Skeletal muscle cell (primary cell): Measurements from ENCODE around the gene ACSM5.
"Not testable (repeated sequence)": the region's sequence is repeated elsewhere in the genome, so short reads cannot be mapped to it uniquely, and the experiment has no call there.

Experiments
- DNase-seq: peaks from one replicate; pipeline ENCODE4 v3.0.0-alpha.2; 2010; ENCODE audit warnings: low read depth
- H3K4me3 ChIP-seq: 2 replicates; pipeline ENCODE4 v1.5.1; 2011; ENCODE audit warnings: low read depth, mild to moderate bottlenecking, control low read depth, low read length, moderate library complexity

Gene ACSM5

DNA sequence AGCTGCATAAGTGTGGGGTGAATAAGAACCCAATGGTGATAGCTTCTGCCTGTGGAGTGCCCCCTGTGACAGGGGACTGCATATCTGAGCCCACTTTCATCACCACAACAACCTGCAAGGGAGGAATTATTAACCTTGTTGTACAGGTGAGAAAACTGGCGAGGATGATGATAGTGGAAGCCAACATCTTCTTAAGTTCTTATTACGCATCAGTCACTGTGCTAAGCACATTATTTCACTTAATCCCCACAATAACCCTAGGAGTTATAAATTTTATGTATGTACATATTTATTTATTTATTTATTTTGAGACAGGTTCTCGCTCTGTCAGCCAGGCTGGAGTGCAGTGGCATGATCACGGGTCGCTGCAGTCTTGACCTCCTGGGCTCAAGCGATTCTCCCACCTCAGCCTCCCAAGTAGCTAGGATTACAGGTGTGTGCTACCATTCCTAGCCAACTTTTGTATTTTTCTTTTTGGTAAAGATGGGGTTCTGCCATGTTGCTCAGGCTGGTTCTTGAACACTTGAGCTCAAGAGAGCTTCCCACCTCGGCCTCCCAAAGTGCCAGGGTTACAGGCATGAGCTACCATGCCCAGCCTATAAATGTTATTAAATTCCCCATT lies 12.4 kb upstream of the ACSM5 start:
- no peak overlapping the region for H3K4me3 ChIP-seq
- DNase-seq = no peak

DNA sequence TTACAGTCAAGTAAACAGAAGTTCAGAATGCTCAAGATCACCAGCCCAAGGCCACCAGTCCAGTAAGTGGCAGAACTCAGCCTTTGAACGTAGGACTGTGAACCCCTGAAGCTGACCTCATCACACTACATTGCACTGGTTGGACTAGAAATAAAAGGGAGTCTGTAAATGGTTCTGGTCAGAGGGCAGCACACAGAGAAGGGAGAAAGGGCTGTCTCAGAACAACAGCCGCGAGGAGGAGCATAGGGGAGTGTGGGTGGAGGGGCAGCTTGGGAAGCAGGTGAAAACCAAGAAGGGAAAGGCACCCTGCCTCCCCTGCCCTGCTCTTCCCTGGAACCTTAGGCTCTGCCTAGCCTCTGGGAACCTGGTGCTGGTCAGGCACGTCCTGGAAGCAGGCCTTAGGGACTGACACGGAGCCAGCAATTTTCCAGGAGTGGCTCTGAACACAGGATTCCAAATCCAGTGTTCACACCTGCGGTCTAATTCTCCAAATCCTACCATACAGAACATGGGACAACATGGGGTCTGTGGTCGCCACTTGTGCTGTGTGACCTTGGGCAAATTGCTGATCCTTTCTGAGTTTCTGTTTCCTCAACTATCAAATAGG lies 11.8 kb upstream of the ACSM5 start:
- no peak overlapping the region for H3K4me3 ChIP-seq
- DNase-seq = no peak

DNA sequence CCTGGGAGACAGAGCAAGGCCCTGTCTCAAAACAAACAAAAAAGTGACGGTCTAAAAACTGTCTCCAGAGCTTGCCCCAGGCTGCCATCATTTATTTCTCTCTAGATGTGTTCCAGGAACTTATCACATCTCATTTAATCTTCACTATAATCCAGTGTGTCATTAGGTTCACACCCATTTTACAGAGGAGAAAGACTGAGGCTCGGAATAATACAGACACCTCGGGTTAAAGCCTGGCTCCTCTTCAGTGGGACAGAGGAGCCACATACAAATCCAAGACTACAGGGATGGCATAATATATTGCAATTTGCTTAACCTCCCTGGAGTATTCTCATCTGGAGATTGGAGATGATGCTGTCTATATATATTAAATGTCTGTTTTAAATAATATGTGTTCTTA lies 10.7 kb upstream of the ACSM5 start:
- DNase-seq = no peak
- H3K4me3 ChIP-seq = no peak overlapping the region

DNA sequence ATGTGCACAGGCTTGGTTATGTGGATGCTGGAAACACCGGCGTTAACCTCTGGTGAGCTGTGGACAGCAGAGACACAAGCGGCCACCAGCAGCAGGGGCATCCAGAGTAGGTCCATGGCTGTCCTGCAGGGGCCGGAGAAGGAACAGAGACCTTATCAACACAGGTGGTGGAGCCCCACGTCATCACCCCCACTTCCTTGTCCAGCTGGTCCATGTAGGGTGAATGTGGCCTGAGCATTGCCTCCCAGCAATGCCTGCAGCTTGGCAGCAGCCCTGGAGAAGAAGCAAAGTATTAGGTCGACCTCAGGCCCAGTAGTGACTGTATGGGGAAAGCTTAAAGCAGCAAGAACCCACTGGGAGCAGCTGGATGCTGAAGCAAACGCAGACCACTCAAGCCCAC lies 10.1 kb upstream of the ACSM5 start:
- no peak overlapping the region for H3K4me3 ChIP-seq
- no peak for DNase-seq

DNA sequence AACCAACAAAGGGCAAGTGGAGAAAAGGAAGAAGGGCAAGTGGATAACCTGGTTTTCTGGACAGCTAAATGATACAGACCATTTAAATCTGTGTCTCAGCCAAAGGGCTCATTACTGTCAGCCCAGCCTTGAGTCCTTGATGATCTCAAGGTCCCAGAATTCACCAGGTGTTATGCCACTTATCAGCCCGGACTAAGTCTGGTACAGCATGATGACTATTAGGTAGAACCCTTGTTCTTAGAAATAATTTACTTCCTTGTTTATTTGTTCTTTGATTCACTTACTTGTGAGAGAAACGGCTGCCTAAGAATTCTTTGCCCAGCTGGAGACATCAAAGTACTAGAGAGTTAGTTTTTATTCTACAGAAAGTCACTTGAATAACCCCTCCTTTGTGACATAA lies 8.3 kb upstream of the ACSM5 start:
- DNase-seq = no peak
- H3K4me3 ChIP-seq = no peak overlapping the region

DNA sequence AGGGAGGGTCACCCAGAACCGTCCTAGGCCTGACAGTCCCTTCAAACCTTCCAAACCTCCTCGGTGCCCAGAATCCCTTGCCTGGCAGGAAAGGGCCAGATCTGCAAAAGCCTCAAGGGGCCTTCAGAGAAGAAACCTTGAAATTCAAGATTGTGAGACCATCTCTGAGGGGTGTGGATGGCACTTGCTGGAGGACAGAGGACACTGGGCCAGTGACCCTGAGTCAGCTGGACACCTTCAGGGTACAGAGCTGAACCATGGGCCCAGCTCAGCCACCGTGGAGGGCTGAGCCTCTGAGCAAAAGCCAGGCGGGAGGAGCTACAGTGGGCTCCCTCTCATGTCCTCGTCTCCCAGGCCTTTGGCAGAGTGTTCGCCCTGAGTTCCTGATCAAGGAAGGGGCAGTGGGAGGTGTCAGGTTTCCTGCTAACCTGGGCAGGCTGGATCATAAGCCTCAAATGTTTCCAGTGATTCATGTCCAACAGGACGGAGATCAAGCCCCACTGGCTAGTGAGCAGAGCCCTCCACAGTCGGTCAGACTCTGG lies 7.8 kb upstream of the ACSM5 start:
- H3K4me3 ChIP-seq = no peak overlapping the region
- no peak for DNase-seq

DNA sequence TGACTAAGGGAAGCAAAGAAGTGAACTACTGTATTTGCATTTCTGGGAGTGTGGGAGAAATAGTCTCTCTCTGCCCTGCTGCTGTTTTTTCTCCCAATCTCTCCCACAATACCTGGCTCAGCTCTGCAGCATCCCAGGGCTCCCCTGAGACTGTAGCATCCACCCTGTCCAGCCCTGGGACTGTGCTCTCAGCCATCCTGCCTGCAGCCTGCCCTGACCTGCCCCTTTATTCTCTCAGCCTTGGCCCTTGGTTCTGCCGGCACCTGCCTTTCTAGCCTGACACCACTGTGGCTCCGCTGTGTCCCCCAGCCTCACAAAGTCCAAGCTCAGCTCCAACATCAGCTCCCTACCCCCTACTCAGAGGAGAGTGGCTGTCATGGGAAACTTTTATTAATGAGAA lies 6.7 kb upstream of the ACSM5 start:
- no peak overlapping the region for H3K4me3 ChIP-seq
- DNase-seq = no peak

DNA sequence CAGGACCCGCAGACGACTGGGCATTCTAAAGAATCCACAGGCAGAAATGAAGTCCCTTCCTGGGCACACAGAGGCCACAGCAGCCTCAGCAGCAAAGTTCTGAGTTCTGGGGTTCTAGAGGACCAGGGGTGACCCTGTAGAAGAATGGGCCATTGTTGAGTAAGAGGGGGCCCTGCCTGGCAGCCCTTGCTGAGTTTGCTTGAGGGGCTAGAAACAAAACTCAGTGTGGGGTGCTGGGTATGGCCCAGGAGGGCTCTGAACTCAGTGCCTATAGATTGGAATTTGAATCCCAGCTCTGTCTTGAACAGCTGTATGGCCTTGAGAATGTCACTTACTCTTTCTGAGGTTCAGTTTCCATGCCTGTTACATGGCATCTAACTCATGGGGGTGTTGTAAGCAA lies 4.7 kb upstream of the ACSM5 start, which contains the start of gene PDILT:
PDILT (minus strand) TSS at position 101 of the 400 bp plus-strand sequence. CDS start 5,437 bp downstream, outside the sequence.
- H3K4me3 ChIP-seq = no peak within 1 kb of the TSS
- DNase-seq = no peak

DNA sequence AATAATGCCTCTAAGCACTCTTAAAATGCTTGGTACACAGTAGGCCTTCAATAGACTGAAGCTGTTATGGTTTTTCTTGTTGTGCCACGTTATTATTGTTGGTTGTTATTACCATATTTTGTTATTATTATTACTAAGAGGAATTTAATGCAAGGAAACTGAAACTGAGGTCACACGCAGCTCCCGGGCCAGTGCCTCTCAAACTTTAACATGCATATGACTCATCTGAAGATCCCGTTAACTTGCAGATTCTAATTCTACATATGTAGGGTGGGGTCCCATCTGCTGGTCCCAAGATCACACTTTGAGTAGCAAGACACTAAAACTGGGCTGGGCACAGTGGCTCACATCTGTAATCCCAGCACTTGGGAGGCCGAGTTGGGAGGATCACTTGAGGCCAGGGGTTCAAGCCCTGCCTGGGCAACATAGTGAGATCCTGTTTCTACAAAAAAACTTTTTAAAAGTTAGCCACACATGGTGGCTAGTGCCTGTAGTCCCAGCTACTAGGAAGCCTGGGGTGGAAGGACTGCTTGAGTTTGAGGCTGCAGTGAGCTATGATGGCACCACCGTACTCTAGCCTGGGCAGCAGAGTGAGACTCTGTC lies 888 bp downstream of the ACSM5 start:
- no peak for DNase-seq
- H3K4me3 ChIP-seq = no peak overlapping the region

DNA sequence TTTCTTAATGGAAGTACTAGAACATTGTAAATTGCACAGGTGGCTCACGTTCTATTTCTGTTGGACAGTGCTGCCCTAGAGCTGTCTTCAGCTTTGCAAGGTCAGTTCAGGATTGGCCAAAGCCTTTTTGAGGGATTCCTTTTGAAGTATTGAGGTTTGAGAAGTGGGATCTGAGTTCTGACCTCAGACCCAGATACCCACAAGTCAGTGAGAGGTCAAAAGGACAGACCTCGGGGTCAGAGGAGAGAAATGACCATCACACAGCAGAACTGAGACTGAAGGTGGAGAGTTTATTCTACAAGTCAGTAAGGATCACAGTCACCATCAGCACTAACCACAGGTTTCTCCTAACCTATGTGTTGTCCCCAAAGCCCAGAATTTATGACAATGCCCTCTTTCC lies 1.7 kb downstream of the ACSM5 start:
- DNase-seq = no peak
- H3K4me3 ChIP-seq = no peak overlapping the region

DNA sequence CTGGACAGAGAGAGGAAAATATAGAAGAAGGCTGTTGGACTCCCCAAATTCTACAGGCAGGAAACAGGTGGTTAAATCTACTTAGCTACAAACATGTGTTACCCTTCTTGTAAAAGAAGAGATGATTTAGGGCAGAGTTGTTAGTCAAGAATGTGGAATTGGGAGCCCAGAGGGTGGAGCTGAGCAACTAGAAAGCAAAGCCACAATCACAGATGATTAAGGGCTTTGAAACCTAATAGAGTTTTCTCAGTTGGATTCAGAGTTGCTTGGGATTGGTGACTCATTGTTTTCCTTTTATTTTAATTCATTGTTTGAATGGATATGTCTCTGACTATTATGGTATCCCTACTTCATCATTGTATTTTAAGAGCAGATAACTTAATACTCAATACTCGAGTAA lies 6.2 kb downstream of the ACSM5 start:
- no peak for DNase-seq
- H3K4me3 ChIP-seq = no peak overlapping the region

DNA sequence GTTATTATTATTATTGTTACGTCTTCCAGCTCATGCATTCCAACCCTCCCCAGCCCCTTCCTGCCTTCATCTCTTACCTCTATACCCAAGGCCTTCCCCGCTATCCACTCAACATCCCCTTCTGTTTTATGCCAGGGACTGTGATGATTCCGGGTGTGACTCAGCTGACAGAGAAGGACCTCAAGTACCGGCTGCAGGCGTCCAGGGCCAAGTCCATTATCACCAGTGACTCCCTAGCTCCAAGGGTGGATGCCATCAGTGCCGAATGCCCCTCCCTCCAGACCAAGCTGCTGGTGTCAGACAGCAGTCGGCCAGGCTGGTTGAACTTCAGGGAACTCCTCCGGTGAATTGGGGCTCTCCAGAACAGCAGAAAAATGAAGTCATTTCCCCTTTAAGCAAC lies 9.8 kb downstream of the ACSM5 start:
- H3K4me3 ChIP-seq, DNase-seq: not testable (repeated sequence)

DNA sequence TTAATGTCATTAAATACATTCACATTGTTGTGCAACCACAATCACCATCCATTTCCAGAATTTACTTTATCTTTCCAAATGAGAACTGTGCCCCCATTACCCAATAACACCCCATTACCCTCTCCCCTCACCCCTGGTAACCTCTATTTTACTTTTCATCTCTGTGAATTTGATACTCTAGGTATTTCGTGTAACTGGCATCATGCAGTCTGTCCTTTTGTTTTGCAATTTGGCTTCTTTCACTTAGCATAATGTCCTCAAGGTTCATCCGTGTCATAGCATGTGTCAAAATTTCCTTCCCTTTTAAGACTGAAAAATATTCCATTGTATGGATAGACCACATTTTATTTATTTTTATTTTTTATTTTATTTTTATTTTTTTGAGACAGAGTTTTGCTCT lies 12.4 kb downstream of the ACSM5 start:
- not testable (repeated sequence) for H3K4me3 ChIP-seq, DNase-seq

DNA sequence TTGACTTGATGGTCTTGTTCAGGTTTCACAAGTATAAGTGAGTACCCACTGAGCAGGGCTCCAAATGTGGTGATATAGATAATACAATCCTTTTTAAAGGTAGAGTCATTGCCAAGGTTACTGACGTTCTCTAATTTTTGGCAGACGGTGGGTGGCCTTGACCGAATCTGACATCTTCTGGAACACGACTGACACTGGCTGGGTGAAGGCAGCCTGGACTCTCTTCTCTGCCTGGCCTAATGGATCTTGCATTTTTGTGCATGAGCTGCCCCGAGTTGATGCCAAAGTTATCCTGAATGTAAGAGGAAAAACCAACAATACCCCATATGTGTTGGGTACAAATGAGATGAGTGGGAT lies 14.4 kb downstream of the ACSM5 start:
- H3K4me3 ChIP-seq, DNase-seq: not testable (repeated sequence)

DNA sequence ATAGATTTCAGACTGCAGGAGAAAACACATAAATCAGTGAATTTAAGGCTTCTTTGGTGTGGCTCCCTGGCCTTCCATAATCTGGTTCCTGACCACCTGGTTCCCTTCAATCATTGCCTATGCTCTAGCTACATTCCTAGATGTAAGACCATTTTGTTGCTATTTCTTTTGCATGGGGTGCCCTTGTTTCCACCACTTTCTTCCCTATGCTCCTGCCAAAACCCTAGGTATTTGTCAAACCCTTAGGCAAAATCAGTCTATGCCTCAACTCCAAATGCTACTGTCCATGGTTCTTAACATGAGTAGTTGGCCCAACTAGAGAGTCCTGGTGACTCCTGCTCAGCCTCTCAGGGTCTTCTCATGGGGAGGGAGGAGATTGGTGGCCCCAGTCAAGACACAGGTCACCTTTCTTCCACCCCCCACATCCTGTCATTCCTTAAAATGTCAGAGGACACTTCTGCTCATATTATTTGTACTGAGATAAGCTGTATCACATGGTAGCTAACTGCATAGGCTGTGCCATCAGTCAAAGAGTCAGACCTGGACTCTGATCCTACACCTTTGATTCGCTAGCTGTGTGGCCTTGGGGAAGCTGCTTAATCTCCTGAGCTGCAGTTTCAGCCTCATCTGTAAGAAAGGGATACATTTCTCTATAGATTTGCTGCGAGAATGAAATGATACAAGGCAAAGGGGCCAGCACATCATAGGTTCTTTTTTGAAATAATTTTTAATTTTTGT lies 15.0 kb downstream of the ACSM5 start:
- DNase-seq = no peak
- H3K4me3 ChIP-seq = no peak overlapping the region

DNA sequence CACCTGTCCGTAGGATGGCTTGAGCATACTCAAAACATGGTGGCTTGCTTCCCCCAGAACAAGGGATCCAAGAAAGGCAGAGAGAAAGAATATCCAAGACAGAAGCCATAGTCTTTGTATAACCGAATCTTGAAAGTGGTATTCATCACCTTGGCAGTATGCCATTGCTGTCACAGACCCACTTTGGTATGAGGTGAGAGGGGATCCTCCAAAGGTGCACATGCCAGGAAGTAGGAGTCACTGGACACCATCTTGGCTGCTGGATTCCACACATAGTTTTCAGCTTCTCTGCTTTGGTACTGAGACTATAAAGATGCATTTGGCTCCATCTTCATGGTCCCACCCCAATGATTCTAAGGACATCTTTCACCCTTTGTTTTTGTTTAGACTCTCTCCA lies 18.1 kb downstream of the ACSM5 start:
- not testable (repeated sequence) for DNase-seq, H3K4me3 ChIP-seq

DNA sequence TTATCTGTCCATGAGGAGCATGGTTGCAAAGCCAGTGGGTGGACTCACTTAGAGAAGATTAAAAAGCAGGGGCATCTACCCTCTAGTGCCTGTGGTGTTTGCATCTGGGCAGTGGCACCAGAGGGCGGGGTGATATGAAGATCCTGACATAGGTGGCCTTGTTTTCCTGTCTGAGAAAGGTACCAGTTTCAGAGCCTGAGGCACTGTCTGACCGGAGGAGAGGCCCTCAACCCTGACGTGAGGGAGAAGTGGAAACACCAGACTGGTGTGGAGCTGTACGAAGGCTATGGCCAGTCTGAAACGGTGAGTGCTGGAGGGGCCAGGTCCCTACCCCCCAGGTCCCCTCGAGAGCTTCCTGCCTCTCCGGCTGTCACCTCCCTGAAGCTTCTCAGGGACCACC lies 20.2 kb downstream of the ACSM5 start:
- DNase-seq, H3K4me3 ChIP-seq: not testable (repeated sequence)

DNA sequence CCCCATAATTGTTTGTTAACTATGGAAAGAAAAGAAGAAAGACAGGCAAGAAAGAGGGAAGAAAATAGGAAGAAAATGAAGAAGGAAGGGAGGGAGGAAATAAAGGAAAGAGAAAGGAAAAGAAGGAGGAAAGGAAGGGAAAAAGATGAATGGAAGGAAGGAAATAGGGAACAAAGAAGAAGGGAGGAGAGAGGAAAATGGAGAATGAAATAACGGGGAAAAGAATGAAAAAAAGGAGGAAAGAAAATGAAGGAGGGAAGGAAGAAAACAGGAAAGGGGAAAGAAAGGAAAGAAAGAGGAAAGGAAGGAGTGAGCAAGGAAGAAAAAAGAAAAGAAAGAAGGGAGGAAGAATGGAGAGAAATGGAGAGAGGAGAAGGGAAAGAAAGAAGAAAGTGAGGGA lies 21.1 kb downstream of the ACSM5 start:
- not testable (repeated sequence) for DNase-seq, H3K4me3 ChIP-seq

DNA sequence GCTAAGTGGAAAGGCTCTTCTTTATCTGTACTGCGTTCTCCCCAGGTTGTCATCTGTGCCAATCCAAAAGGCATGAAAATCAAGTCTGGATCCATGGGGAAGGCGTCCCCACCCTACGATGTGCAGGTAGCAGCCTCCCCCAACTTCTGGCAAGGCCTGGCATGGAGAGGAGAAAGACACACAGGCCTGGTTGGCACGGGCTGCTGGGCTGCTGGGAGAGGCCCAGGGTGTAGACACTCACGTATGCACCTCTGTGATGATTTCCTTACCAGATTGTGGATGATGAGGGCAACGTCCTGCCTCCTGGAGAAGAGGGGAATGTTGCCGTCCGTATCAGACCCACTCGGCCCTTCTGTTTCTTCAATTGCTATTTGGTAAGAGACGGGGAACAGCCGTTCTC lies 21.6 kb downstream of the ACSM5 start:
- no peak overlapping the region for H3K4me3 ChIP-seq
- DNase-seq = no peak

DNA sequence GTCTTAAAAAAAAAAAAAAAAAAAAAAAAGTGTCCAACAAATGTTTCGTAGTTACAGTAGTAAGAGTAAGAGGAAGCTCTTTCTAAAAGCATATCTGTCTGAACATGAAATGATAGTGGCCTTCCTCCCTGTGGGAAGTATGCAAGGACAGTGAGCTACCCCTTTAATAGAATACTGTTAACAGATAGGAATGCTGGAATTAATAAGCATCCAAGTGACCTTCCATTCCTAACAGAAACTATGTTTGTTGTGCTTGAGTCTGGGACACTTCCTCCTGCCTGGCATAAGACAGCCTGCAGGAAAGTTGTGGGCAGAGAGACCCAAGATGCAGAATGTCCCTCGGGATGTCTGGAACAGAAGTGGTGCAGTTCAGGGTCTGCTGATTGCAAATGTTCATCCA lies 29.6 kb downstream of the ACSM5 start:
- DNase-seq, H3K4me3 ChIP-seq: not testable (repeated sequence)
